ENCODE results near the gene USO1. TPM values are rescaled to one million over a fixed set of nuclear protein-coding genes. Genes with fewer than 3 reads are reported as not detected.
"Not testable (repeated sequence)": the region's sequence is repeated elsewhere in the genome, so short reads cannot be mapped to it uniquely, and the experiment has no call there.

The USO1 gene
- total and polyA plus RNA-seq, 4 donors = 29.0 to 102 (median 45.0) TPM

- Histone ChIP-seq H3K36me3 (ENCODE audit: control insufficient read depth in 4 of 4, insufficient read depth in 4 of 4, low read length in 4 of 4) (peaks cover 0 to 6% (median 0%) of the 10 kb centered on the region in 4 donors), H3K4me1 (ENCODE audit: control insufficient read depth in 5 of 5, insufficient read depth in 5 of 5, low read length in 5 of 5) (peaks cover 2 to 32% (median 10%) of the 10 kb centered on the region in 5 donors), H3K27me3 (ENCODE audit: control insufficient read depth in 3 of 3, insufficient read depth in 3 of 3, low read length in 2 of 3) (no peaks in the 10 kb centered on the region), H3K9me3 (ENCODE audit: control insufficient read depth in 4 of 4, insufficient read depth in 3 of 4, low read length in 3 of 4) (no peaks in the 10 kb centered on the region), H3K4me3 (no peak overlapping the region), H3K27ac (ENCODE audit: low read depth in 1 of 2, low read length in 1 of 2) (peak overlapping the region; percentile 77 to 91), H3K9ac (ENCODE audit: insufficient read depth in 1 of 2, low read length in 2 of 2) (peak overlapping the region; percentile 37 to 93)
- no peak for ATAC-seq (ENCODE audit: insufficient read depth, low FRiP score)
- 2 to 3% methylated on average over 6 of the region's 6 CpGs for WGBS, 2 donors
- TF ChIP-seq CTCF (IDR thresholded peaks at IDR 0.05; ENCODE audit: control extremely low read depth, extremely low read depth) = no peak
- DNase-seq = peak; percentile 29 to 76 (median 69)
These were observed 963 bp upstream of the USO1 start for GRCh38 chr4:75723163-75724065.

GRCh38 chr4:75724867-75725724, 719 bp downstream of the USO1 start:
- Histone ChIP-seq H3K9me3 (ENCODE audit: control insufficient read depth in 4 of 4, insufficient read depth in 3 of 4, low read length in 3 of 4) (no peaks in the 10 kb centered on the region), H3K27me3 (ENCODE audit: control insufficient read depth in 3 of 3, insufficient read depth in 3 of 3, low read length in 2 of 3) (no peaks in the 10 kb centered on the region), H3K4me3 (peak overlapping the region; percentile 95), H3K9ac (ENCODE audit: insufficient read depth in 1 of 2, low read length in 2 of 2) (peak overlapping the region; percentile 95 to 99), H3K36me3 (ENCODE audit: control insufficient read depth in 4 of 4, insufficient read depth in 4 of 4, low read length in 4 of 4) (peaks cover 0 to 6% (median 0%) of the 10 kb centered on the region in 4 donors), H3K4me1 (ENCODE audit: control insufficient read depth in 5 of 5, insufficient read depth in 5 of 5, low read length in 5 of 5) (peaks cover 6 to 40% (median 13%) of the 10 kb centered on the region in 5 donors), H3K27ac (ENCODE audit: low read depth in 1 of 2, low read length in 1 of 2) (peak overlapping the region; percentile 97 to 99)
- DNase-seq = peak; percentile 80 to 81 (median 81)
- TF ChIP-seq CTCF (IDR thresholded peaks at IDR 0.05; ENCODE audit: control extremely low read depth, extremely low read depth) = no peak
- ATAC-seq (ENCODE audit: insufficient read depth, low FRiP score) = peak; percentile 75
- WGBS, 2 donors = 1% methylated on average over 43 to 50 of the region's 50 CpGs

- not testable (repeated sequence) for H3K9me3 ChIP-seq (ENCODE audit: control insufficient read depth in 4 of 4, insufficient read depth in 3 of 4, low read length in 3 of 4); DNase-seq; H3K36me3 ChIP-seq (ENCODE audit: control insufficient read depth in 4 of 4, insufficient read depth in 4 of 4, low read length in 4 of 4); H3K4me3 ChIP-seq; ATAC-seq (ENCODE audit: insufficient read depth, low FRiP score); H3K27me3 ChIP-seq (ENCODE audit: control insufficient read depth in 3 of 3, insufficient read depth in 3 of 3, low read length in 2 of 3)
- peak overlapping the region in 1 of 2 donors; percentile 69 for H3K27ac ChIP-seq (ENCODE audit: low read depth in 1 of 2, low read length in 1 of 2)
- 71 to 85% methylated on average over 20 of the region's 20 CpGs for WGBS, 2 donors
- H3K4me1 ChIP-seq (ENCODE audit: control insufficient read depth in 5 of 5, insufficient read depth in 5 of 5, low read length in 5 of 5) = peaks cover 6 to 45% (median 13%) of the 10 kb centered on the region in 5 donors
- H3K9ac ChIP-seq (ENCODE audit: insufficient read depth in 1 of 2, low read length in 2 of 2) = peak overlapping the region in 1 of 2 donors; percentile 99
These were observed 1.7 kb downstream of the USO1 start for GRCh38 chr4:75725942-75726538.

All from lung (tissue), 12 donors.